Measurements from ENCODE around the gene ADGRF1.
"Not testable (repeated sequence)": the region's sequence is repeated elsewhere in the genome, so short reads cannot be mapped to it uniquely, and the experiment has no call there.

The ADGRF1 gene

GRCh38 chr6:47061309-47062300 is 19.5 kb upstream of the ADGRF1 start:
- no peak for DNase-seq

- no peak for DNase-seq
Observed at GRCh38 chr6:47059216-47059885, 17.2 kb upstream of the ADGRF1 start.

- no peak for DNase-seq
Observed at GRCh38 chr6:47057830-47058540, 15.9 kb upstream of the ADGRF1 start.

GRCh38 chr6:47056832-47057231 is 14.7 kb upstream of the ADGRF1 start:
- no peak for DNase-seq

- not testable (repeated sequence) for DNase-seq
Observed at GRCh38 chr6:47054302-47054701, 12.2 kb upstream of the ADGRF1 start.

GRCh38 chr6:47048638-47049037 is 6.5 kb upstream of the ADGRF1 start:
- no peak for DNase-seq

- no peak for DNase-seq
Observed at GRCh38 chr6:47047479-47048407, 5.6 kb upstream of the ADGRF1 start.

- no peak for DNase-seq
Observed at GRCh38 chr6:47047097-47047478, 5.0 kb upstream of the ADGRF1 start.

- no peak for DNase-seq
Observed at GRCh38 chr6:47044397-47044796, 2.3 kb upstream of the ADGRF1 start.

- no peak for DNase-seq
Observed at GRCh38 chr6:47043286-47043685, 1.2 kb upstream of the ADGRF1 start.

GRCh38 chr6:47041741-47042140 is 391 bp downstream of the ADGRF1 start:
- DNase-seq: no peak

- no peak for DNase-seq
Observed at GRCh38 chr6:47034926-47035325, 7.2 kb downstream of the ADGRF1 start.

- no peak for DNase-seq
Observed at GRCh38 chr6:47034421-47034820, 7.7 kb downstream of the ADGRF1 start.

GRCh38 chr6:47032974-47033765 is 9.0 kb downstream of the ADGRF1 start:
- DNase-seq: no peak

GRCh38 chr6:47031656-47032055 is 10.5 kb downstream of the ADGRF1 start:
- no peak for DNase-seq

- DNase-seq: no peak
Observed at GRCh38 chr6:47029865-47030561, 12.1 kb downstream of the ADGRF1 start.

GRCh38 chr6:47028835-47029360 is 13.2 kb downstream of the ADGRF1 start:
- DNase-seq: no peak

- no peak for DNase-seq
Observed at GRCh38 chr6:47027315-47027714, 14.8 kb downstream of the ADGRF1 start.

- no peak for DNase-seq
Observed at GRCh38 chr6:47026679-47027078, 15.5 kb downstream of the ADGRF1 start.

- DNase-seq: no peak
Observed at GRCh38 chr6:47023573-47023972, 18.6 kb downstream of the ADGRF1 start.

GRCh38 chr6:47022191-47022590 is 19.9 kb downstream of the ADGRF1 start:
- no peak for DNase-seq
